Gastroesophageal sphincter (tissue), 3 donors: Measurements from ENCODE around the gene SDHC.

Experiments
- EP300 ChIP-seq: sonication (generic); formaldehyde crosslinking; IDR thresholded peaks from one replicate; pipeline ENCODE4 v1.6.1; 2017; ENCODE audit warnings: antibody characterized with exemption, mild to moderate bottlenecking
- POLR2A ChIP-seq, 2 donors: fragments of 450-650 bp; IDR thresholded peaks; one replicate each; pipeline ENCODE4 v1.6.1; 2017; ENCODE audit warnings: antibody characterized with exemption in 2 of 2, mild to moderate bottlenecking in 2 of 2, moderate library complexity in 1 of 2
- POLR2AphosphoS5 ChIP-seq: sonication (generic); formaldehyde crosslinking; IDR thresholded peaks from one replicate; pipeline ENCODE4 v1.6.1; 2017; ENCODE audit warnings: antibody characterized with exemption
- TF ChIP-seq, protein P1 (sequence below), 4 experiments: fragments of 200-600 bp in 2 of 4; fragments of 450-650 bp in 2 of 4; sonication (generic) in 1 of 4; IDR thresholded peaks; one replicate each; pipeline ENCODE4 v1.5.1; 2017 to 2019; ENCODE audit warnings: antibody characterized with exemption in 4 of 4, mild to moderate bottlenecking in 2 of 4, moderate library complexity in 2 of 4

DNA sequence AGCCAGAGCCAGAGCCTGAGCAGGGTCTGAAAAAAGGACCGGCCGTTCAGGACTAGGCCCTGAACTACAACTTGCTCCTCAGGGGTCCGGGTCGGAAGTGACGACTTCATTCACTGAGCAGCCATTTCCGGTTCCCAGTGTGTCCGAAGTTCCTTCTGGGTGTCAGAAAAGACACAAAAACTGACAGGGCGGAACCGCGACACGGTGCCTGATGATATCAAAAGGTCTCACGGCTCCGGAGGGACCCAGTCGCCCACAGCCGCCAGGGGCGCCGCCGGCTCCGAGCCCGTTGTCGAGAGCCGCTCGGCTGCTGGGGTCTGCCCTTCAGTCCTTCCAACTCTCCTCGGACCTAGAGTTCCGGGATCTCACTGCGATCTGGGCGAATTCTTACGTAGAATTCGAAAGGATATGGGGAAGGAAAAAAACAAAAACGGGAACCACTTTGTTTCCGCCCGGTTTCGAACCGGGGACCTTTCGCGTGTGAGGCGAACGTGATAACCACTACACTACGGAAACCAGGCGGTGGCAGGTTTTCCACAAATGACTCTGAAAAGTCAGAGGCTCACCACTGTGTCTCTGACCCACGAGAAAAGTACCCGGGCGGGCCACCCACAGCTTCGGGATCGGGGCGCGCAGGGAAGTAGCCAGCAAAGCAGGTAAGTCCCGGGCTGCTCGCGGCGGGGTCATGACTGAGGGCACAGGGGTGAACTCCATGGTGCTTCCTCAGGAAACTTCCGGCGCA, 85.2 kb downstream of the SDHC start:
- TF ChIP-seq, protein P1, sequence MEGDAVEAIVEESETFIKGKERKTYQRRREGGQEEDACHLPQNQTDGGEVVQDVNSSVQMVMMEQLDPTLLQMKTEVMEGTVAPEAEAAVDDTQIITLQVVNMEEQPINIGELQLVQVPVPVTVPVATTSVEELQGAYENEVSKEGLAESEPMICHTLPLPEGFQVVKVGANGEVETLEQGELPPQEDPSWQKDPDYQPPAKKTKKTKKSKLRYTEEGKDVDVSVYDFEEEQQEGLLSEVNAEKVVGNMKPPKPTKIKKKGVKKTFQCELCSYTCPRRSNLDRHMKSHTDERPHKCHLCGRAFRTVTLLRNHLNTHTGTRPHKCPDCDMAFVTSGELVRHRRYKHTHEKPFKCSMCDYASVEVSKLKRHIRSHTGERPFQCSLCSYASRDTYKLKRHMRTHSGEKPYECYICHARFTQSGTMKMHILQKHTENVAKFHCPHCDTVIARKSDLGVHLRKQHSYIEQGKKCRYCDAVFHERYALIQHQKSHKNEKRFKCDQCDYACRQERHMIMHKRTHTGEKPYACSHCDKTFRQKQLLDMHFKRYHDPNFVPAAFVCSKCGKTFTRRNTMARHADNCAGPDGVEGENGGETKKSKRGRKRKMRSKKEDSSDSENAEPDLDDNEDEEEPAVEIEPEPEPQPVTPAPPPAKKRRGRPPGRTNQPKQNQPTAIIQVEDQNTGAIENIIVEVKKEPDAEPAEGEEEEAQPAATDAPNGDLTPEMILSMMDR (IDR thresholded peaks at IDR 0.05): peak in 3 of 4 experiments; percentile 32 to 54 (median 47)
- peak; percentile 52 to 58 for TF ChIP-seq POLR2A (IDR thresholded peaks at IDR 0.05)
- TF ChIP-seq POLR2AphosphoS5: peak; percentile 35
- no peak for TF ChIP-seq EP300
